ENCODE data around the gene NSFL1C.

NSFL1C gene

DNA sequence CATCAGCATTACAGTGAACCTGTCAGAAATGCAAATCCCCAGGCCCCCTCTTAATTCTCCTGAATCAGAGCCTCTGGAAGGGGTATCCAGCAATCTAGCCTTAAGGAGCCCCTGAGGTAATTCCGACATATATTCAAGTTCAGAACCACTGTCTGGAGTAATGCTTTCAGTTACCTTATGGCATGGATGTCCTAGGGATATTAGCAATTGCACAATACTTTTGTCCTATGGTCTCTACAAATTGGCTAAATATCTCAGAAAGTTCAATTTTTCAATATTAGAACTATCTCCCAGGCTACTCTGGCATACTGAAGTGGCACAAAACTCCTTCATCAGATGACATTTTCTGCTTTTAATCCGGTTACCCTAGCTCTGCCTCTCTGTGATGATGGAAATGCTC, 6.4 kb downstream of the NSFL1C start:
- DNase-seq (ENCODE audit: low spot score) = no peak

DNA sequence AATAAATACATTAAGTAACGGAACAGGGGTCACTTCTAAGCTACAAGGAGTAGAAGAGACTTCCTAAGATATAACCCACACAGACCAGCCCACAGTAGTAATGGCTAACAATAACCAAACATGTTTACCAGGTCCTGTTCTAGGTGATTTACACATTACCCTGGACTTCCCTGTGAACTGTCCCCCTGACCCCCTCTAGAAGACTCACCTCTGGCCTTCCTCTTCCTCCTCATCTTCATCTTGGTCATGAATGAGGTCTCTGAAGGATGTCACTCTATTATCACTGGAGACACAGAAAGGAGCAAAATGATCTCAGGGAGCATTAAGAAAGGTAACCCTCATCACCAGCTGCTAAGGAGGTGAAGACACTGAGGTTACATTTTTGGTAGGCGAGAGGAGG, 8.7 kb downstream of the NSFL1C start:
- no peak for DNase-seq (ENCODE audit: low spot score)

DNA sequence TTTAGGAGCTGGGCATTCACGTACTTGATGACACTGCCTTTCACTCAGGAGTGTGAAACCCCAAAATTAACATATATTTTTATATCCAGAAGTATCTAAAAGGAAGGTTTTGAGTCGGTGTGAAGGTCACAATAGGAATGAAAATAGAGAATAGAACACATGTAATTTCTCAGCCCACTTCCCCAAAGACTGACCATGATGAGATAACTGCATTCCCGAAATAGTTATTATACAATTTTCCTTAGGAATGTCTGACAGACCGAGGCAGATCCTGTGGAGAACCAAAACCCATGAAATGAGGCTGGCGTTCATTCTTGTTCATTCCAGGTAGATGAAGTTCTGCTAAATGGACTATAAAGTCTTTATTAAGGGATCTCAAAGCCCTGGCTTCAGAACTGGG, 10.3 kb downstream of the NSFL1C start:
- no peak for DNase-seq (ENCODE audit: low spot score)

DNA sequence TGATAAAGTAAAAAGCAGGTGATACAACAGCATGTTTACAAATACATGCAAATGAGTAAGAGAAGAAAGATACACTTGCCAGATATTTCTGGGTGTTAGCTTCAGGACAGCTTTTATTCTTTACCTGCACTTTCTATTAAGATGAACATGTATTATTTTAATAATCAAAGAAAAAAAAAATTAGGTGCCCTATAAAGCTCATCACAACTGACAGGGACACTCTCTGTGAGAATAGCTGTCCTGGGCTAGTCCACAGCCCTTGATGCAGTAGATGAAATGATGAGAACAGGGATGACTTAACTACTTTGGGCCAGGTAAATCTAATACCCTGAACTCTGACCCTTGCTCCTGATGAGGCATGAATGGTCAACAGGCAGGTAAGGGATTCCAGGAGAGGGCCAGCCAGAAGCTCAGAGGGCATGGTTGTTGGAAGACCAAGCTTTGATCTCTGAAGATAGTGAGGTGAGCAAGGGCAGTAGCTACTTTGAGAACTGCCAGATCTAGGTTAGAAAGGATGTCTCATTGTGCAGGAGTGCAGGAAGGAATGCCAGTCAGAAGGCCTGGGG, 15.6 kb downstream of the NSFL1C start:
- no peak for DNase-seq (ENCODE audit: low spot score)

DNA sequence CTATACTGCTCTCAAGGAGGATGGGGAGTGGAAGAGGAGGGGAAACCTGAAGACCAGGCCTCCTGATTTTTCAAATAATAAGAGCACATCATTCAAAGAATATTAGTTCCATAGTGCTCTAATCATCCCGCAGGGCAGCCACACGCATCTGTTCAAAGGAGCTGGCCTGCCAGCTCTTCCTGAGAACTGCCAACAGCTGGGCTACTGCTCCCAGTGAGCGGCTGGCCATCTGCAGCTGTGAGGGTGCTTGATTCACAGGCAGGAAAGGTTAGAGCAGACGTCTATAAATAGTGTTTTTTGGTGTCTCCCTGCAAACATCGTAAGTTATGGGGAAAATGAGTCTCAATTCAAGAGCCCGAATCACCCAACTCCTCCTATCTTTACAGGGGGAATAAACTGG, 17.3 kb downstream of the NSFL1C start:
- no peak for DNase-seq (ENCODE audit: low spot score)

DNA sequence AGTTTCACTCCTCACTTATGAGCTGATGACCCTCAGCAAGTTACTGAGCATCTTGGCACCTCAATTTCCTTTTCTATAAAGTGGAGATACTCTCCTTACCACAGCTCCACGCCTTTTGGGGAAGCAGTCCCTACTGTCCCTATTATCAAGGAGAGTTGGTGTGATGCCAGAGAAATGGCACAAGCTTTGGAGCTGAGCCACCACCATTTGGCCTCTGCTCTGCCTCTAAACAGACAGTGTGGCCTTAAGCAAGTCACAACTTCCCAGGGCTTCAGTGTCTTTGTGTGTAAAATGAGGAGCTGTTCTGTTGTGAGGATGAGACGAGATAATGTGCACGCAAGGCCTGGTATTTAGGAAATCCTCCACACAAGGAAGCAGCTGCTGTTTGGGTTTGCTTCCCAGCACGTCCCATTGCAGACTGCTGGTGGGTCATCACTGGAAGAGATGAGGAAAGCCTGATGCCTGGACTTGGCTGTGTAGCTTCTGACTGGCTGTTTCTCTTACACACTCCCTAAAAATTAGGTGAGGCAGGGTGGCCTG, 18.5 kb downstream of the NSFL1C start:
- DNase-seq (ENCODE audit: low spot score) = no peak

DNA sequence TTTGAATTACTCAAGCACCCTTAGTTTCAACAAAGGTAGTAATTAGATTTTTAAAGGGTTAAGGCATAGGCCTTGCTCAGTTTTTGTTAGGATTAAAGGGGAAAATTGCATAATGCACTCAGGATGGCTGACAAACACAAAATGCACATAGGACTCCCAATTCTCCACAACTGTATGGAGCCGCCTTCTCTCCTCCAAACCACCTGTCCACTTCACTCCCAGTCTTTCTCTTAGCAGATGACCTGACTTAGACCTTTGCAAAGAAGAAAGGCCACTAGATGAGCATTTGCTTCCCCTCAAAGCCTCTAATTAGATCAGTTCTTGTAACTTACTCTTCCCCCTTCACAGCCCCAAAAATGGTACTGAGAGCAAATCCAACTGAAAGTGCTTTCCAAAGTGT, 20.1 kb downstream of the NSFL1C start:
- no peak for DNase-seq (ENCODE audit: low spot score)

DNA sequence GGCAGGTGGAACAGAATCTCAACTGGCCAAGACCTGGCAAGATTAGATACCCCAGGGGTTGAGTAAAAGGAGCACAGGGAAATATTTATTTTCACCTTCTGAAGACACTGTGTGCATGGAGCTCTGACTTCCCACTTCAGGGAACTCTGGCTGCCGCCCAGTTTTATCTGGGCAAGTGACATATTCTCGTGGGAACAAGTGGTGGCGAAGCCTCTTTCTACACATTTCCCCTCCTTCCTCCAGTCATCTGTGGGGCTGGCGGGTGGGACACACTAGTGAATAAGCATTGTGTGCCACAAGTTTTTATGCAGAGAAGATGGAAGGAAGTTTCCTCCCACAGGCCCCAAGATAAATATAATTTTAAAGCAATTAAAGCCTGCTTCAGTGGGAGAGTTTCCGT, 23.6 kb downstream of the NSFL1C start:
- no peak for DNase-seq (ENCODE audit: low spot score)

DNA sequence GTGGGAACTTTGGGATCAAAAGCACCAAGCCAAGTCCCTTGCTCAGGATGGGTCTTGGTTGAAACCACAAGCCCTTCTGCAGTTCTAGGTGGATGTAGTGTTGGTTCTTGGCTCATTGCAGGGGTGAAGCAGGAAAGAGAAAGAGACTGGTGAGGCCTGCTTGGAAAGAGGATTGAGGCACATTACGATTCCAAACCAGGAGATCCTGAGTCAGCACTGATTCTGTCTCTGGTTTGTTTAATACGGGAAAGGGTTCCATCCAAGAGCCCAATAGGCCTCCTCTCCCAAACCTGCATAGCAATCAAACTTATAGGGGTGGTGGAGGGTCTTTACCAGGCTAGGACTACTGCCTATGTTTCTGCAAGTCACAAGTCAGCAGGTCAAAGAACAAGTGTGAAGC, 24.3 kb downstream of the NSFL1C start:
- DNase-seq (ENCODE audit: low spot score) = no peak

DNA sequence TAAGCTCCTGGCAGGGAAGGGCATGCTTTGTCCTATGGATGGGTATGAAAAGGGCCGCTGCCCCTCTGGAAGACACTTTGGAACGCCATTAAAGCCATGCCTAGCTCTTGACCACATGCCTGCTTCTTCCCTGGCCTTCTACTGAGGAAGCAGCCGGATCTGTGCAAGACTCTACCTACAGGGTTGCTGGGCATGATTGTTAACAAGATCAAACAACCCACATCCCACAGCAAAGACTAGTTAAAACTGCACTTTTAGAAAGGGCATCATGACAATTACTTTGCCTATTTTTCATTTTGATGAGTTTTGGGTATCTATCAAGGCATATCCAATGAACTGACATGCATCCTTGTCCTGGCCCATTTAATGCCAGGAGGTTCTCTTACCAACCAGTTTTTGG, 25.5 kb downstream of the NSFL1C start:
- DNase-seq (ENCODE audit: low spot score) = no peak

DNA sequence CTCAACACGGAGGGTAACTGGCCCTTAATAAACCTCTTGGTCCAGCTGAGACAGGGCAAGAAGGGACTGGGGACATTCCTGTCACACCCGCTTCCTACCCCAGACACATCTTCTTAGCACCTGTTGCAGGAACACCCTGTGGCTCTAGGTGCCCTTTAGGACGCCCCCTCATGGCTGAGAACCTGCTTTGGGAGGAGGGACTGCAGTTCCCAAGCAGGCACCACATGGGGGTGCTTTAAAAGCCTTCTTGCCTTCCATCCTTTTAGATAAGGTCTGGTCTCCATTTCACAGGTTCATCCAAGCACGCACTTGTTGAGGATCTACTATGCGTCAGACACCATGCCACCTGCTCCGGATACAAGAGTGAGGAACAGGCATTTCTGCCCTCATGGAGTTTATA, 26.6 kb downstream of the NSFL1C start:
- DNase-seq (ENCODE audit: low spot score) = peak; percentile 26

DNA sequence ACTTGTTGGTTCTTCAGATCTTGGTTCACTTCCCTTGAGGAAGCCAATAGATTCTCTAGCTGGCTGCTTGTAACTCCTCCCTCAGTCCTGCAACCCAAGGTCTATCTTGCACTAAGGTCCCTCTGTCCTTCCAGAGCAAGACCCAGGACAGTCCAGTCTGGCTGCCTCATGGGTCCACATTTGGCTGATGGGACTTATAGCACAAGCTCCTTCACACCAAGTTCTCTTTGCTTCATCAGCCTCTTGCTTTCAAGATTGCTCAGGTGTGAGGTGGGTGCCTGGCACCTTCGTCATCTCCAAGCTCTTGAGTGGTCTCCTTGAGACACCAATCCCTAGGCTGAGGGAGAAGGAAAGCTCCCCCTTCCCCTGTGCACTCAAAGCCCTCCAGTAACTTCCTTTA, 28.3 kb downstream of the NSFL1C start:
- no peak for DNase-seq (ENCODE audit: low spot score)

DNA sequence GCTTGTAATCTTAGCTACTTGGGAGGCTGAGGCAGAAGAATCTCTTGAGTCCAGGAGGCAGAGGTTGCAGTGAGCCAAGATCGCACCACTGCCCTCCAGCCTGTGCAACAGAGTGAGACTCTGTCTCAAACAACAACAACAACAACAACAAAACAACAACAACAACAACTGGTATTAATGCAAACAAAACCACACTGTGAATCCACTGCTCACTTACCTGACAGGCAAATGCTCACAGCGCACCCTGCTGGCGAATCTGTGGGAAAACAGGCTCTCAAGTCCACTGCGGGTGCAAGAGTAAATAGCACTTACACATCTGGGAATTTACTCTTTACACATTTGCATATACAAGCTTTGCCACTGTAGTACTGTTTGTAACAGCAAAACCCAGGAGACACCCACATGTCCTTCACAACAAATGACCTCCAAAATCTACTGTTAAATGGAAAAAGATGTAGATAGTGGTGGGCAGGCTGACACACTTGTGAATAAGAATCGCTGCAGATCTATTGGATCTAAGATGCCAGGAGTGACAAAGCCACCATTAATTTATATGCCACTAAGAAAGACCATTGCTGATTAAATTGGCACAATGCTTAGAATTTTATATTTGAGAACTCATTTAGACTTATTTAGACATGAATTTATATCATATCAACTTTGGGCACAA, 29.3 kb downstream of the NSFL1C start:
- peak; percentile 84 for DNase-seq (ENCODE audit: low spot score)

DNA sequence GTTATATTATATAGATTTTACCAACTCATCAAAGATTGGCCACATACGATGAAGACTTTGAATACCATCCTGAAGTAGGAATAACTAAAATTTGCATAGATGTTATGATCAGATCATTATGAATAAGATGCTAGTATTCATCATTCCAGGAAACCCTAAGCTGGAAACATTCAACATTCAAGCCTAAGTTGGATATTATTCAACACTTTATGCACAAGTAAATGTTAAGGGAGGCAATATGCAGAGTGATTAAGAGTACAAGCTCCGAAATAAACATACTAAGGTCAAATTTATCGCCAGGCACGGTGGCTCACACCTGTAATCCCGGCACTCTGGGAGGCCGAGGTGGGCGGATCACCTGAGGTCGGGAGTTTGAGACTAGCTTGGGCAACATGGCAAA, 30.4 kb downstream of the NSFL1C start:
- DNase-seq (ENCODE audit: low spot score) = no peak

DNA sequence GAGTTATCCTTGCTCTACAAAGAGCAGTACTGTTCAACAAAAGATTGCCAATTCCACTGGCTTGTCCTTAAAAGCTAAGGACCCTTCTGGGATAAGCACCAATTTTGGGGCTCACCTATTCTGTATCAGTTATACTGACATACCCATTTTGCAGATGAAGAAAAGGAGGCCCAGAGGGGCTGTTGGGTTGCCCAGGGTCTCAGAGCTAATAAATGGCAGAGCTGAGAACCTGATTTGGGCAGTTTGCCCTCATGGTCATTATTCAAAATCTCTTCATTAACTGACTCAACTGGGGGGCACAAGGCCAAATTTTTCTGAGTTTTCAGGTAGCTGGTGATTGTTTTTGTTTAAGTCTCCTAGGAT, 31.3 kb downstream of the NSFL1C start:
- no peak for DNase-seq (ENCODE audit: low spot score)

DNA sequence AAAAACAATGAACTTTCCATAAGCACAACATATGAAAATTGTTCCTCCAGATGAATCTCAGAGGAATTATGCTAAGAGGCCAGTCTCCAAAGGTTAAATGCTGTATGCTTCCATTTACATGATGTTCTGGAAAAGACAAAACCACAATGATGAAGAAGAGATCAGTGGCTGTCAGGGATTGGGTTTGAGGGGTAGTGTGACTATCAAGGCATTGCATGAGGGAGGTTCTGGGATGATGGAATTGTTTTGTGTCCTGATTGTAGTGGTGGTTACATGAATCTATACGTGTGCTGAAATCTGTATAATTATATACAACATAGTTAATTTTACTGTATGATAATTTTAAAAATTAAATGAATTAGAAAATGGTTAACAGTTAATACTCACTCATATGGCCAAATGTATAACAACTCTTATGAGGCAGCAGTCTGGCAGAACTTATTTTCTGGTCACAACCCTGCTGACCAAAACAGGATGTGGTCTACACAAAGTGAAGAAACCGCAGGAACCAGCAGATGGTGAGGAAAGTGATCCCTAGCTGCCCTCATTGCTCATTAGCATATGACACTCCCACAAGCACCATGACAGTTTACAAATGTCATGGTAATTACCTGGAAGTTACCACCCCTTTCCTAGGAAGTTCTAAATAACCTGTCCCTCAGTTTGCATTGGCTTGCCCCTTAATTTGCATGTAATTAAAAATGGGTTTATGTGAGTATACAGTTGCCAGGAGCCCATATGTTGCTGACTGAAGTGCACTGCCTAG, 31.9 kb downstream of the NSFL1C start:
- DNase-seq (ENCODE audit: low spot score) = peak; percentile 93

DNA sequence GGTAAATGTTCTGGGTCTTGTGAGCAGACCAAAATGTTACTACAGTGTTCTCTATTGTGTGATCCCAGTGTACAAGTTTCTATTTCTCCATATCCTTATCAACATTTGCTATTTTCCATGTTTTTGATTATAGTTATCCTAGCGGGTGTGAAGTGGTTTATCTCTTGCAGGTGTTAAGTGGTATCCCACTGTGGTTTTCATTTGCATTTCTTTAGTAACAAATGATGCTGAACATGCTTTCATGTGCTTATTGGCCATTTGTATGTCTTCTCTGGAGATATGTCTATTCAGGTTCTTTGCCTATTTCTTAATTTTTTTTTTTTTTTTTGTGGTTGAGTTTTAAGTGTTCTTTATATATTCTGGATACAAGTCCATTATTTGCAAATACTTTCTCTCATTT, 35.5 kb downstream of the NSFL1C start:
- DNase-seq (ENCODE audit: low spot score) = no peak

DNA sequence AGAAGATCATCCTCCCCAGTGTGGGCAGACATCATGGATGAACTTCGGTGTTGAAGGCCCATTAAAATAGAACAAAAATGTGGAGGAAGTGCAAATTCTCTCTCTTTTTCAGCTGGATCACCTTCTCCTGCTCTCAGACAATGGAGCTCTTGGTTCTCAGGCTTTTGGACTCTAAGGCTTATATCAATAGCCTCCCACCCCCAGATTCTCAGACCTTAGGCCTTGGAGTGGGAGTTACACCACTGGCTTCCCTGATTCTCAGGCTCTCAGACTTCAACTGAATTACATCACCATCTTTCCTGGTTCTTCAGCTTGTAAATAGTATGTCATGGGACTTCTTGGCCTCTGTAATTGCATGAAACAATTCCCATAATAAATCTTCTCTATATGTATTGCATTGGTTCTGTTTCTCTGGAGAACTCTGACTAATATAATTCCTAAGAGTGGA, 36.6 kb downstream of the NSFL1C start:
- no peak for DNase-seq (ENCODE audit: low spot score)

DNA sequence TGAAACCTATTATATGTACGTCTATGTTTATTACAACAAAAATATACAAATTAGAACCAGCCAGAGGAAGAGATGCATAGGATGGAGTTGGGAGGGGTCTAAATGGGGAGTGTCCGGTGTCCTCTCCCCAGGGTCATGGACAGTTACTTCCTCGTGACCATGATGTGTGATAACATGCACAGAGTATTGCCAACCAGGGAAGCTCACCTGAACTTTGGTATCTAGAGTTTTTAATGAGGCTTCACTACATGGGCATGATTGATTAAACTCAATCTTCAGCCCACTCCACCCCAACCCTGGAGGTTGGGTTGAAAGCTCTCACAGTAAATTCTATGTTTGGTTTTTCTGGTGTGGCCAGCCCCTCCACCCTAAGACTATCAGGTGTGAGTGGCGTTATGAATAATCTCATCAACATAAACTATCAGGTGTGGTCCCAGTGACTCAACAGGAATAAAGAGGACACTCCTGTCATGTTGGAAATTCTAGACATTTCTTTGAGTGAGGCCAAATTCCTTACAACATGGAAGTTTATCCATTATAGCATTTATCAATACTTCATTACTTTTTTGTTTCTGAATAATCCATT, 37.4 kb downstream of the NSFL1C start:
- no peak for DNase-seq (ENCODE audit: low spot score)

DNA sequence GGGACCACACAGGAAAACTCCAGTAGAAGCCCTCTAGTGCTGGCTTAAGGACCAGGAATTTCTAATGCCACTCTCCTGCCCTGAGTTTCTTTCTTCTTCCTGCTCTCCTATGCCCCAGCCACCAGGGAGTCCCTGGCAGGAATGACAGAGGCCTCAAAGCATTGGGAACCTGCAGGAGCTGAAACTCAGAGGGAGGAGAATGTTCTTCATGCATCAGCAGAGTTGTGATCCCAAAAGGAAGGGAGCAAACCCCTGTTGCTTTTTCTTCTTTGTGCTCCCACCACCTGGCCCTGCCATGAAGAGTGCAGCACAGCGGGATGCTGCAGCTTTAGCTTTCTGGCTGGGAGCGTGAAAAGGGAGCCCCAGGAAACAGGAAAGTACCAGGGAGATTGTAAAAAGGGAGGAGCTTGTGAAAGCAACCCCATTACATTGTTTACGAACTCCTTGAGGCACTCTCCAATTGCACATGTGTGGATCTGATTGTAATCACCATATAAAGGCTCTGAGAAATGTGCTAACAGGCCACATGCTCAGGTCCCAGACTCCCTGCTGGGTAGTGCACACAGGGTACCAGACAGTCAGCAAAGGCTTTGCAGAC, 39.1 kb downstream of the NSFL1C start:
- peak; percentile 23 for DNase-seq (ENCODE audit: low spot score)

DNA sequence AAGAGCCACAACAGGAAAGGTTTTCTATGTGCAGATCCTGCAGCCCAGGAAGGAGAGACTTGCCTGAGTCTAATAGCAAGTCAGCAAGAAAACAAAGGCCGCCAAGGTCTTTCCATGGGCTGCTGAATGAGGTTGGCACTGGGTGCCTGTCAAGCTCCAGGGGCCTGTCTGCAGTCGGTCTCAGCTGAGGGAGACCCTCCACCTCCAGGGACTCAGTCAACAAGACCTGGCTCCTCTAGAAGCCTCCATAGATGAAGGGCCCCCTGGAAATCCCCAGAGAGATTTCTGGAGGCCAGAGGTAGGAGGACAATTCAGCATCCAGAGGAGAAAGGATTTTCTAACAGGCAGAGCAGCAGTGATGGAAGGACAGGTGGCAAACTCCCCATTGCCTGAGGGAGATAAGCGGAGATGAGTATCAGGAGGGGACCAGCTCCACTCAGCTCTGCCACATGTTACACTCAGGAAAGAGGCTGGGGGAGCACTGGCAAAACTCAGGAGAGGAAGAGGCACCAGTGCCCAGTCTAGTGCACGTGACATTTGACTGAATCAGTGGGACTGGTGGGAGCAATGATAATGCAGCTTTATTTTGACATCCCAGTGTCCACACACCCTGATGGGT, 40.3 kb downstream of the NSFL1C start:
- no peak for DNase-seq (ENCODE audit: low spot score)

DNA sequence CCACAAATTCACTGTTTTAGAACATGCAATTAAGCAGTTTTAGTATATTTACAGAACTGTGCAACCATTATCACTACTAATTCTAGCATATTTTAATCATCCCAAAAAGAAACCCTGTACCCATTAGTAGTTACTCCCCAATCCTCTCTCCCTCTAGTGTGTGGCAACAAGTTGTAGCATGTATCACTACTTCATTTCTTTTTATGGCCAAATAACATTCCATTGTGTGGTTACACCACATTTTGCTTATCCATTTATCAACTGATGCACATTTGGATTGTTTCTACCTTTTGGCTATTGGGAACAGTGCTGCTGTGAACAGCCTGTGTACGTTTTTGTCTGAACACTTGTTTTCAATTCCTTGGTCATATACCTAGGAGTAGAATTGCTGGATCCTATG, 42.3 kb downstream of the NSFL1C start:
- no peak for DNase-seq (ENCODE audit: low spot score)

Measured in SW480 (cell line).